ENCODE data around the gene OSBP. TPM values are rescaled to one million over a fixed set of nuclear protein-coding genes. Genes with fewer than 3 reads are reported as not detected.
A peak's percentile ranks its signal among the peaks of the same experiment; 100 is the strongest.

OSBP gene
- polyA plus RNA-seq, 1 donor (not counting 4 experiments of a cell fraction or from before 2014, with no cell fraction given): 31.9 TPM

GRCh38 chr11:59562292-59562691 is 53.3 kb downstream of the OSBP start:
- no peak for FAIRE-seq
- Histone ChIP-seq H3K4me1 (ENCODE audit: control insufficient read depth, extremely low read depth, insufficient read depth, low read length) (peaks cover 2% of the 10 kb centered on the region), H4K20me1 (ENCODE audit: control insufficient read depth, extremely low read depth, insufficient read depth, low read length) (no peaks in the 10 kb centered on the region), H3K9ac (ENCODE audit: control insufficient read depth, extremely low read depth, insufficient read depth, low read length) (no peak overlapping the region), H3K9me1 (ENCODE audit: control insufficient read depth, extremely low read depth, insufficient read depth, low read length) (no peaks in the 10 kb centered on the region), H3K27ac (ENCODE audit: control insufficient read depth, insufficient read depth, low read length) (peak overlapping the region; percentile 88), H3K4me2 (ENCODE audit: control insufficient read depth, extremely low read depth, insufficient read depth, low read depth, low read length) (no peak overlapping the region), H3K4me3 (ENCODE audit: control insufficient read depth in 2 of 3, extremely low read depth in 1 of 3, insufficient read depth in 2 of 3, low read depth in 1 of 3, low read length in 3 of 3) (no peak overlapping the region), H3K79me2 (ENCODE audit: control insufficient read depth, insufficient read depth, low read length) (no peaks in the 10 kb centered on the region), H3K36me3 (ENCODE audit: control insufficient read depth in 2 of 2, extremely low read depth in 1 of 2, insufficient read depth in 2 of 2, low read length in 2 of 2) (no peaks in the 10 kb centered on the region), H3K27me3 (ENCODE audit: control insufficient read depth, extremely low read depth, insufficient read depth, low read length) (no peaks in the 10 kb centered on the region), H2AFZ (ENCODE audit: control insufficient read depth, low read length) (peak overlapping the region; percentile 59), H3K9me3 (ENCODE audit: control insufficient read depth, low read depth, low read length) (no peaks in the 10 kb centered on the region)
- no peak for DNase-seq (ENCODE audit: low read depth, low spot score)
- no peak for TF ChIP-seq EZH2 (IDR thresholded peaks at IDR 0.05; ENCODE audit: low read length)
- TF ChIP-seq, protein P1, sequence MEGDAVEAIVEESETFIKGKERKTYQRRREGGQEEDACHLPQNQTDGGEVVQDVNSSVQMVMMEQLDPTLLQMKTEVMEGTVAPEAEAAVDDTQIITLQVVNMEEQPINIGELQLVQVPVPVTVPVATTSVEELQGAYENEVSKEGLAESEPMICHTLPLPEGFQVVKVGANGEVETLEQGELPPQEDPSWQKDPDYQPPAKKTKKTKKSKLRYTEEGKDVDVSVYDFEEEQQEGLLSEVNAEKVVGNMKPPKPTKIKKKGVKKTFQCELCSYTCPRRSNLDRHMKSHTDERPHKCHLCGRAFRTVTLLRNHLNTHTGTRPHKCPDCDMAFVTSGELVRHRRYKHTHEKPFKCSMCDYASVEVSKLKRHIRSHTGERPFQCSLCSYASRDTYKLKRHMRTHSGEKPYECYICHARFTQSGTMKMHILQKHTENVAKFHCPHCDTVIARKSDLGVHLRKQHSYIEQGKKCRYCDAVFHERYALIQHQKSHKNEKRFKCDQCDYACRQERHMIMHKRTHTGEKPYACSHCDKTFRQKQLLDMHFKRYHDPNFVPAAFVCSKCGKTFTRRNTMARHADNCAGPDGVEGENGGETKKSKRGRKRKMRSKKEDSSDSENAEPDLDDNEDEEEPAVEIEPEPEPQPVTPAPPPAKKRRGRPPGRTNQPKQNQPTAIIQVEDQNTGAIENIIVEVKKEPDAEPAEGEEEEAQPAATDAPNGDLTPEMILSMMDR (optimal IDR thresholded peaks at IDR 0.05 in 1 of 3, IDR thresholded peaks at IDR 0.05 in 1 of 3, conservative IDR thresholded peaks at IDR 0.05 in 1 of 3; ENCODE audit: extremely low read depth in 1 of 3, insufficient read depth in 2 of 3, low read length in 3 of 3): no peak
- dilution Hi-C loops (cut with MboI; ENCODE audit: extremely low pct_ligation_motif_present, low sequenced_read_pairs): no loop called here

- dilution Hi-C loops (cut with MboI; ENCODE audit: extremely low pct_ligation_motif_present, low sequenced_read_pairs): no loop called here
- H3K9me1 ChIP-seq (ENCODE audit: control insufficient read depth, extremely low read depth, insufficient read depth, low read length): no peaks in the 10 kb centered on the region
- no peaks in the 10 kb centered on the region for H3K79me2 ChIP-seq (ENCODE audit: control insufficient read depth, insufficient read depth, low read length)
- peaks cover 8% of the 10 kb centered on the region for H3K4me1 ChIP-seq (ENCODE audit: control insufficient read depth, extremely low read depth, insufficient read depth, low read length)
- H4K20me1 ChIP-seq (ENCODE audit: control insufficient read depth, extremely low read depth, insufficient read depth, low read length): no peaks in the 10 kb centered on the region
- H3K9ac ChIP-seq (ENCODE audit: control insufficient read depth, extremely low read depth, insufficient read depth, low read length): peak overlapping the region; percentile 96
- H3K36me3 ChIP-seq (ENCODE audit: control insufficient read depth in 2 of 2, extremely low read depth in 1 of 2, insufficient read depth in 2 of 2, low read length in 2 of 2): no peaks in the 10 kb centered on the region
- H3K4me2 ChIP-seq (ENCODE audit: control insufficient read depth, extremely low read depth, insufficient read depth, low read depth, low read length): peak overlapping the region; percentile 69
- H3K27ac ChIP-seq (ENCODE audit: control insufficient read depth, insufficient read depth, low read length): peak overlapping the region; percentile 88
- FAIRE-seq: no peak
- TF ChIP-seq EZH2 (IDR thresholded peaks at IDR 0.05; ENCODE audit: low read length): no peak
- TF ChIP-seq, protein P1 (optimal IDR thresholded peaks at IDR 0.05 in 1 of 3, IDR thresholded peaks at IDR 0.05 in 1 of 3, conservative IDR thresholded peaks at IDR 0.05 in 1 of 3; ENCODE audit: extremely low read depth in 1 of 3, insufficient read depth in 2 of 3, low read length in 3 of 3): no peak
- DNase-seq (ENCODE audit: low read depth, low spot score): peak; percentile 95
- H2AFZ ChIP-seq (ENCODE audit: control insufficient read depth, low read length): peak overlapping the region; percentile 98
- peak overlapping the region; percentile 72 to 99 (median 91) for H3K4me3 ChIP-seq (ENCODE audit: control insufficient read depth in 2 of 3, extremely low read depth in 1 of 3, insufficient read depth in 2 of 3, low read depth in 1 of 3, low read length in 3 of 3)
- H3K27me3 ChIP-seq (ENCODE audit: control insufficient read depth, extremely low read depth, insufficient read depth, low read length): no peaks in the 10 kb centered on the region
- H3K9me3 ChIP-seq (ENCODE audit: control insufficient read depth, low read depth, low read length): no peaks in the 10 kb centered on the region
Measured at GRCh38 chr11:59560702-59561473, 54.7 kb downstream of the OSBP start.
